PFSK-1 (cell line): ENCODE data around the gene MGMT.

Experiments
- FOXP2 ChIP-seq: optimal IDR thresholded peaks from 2 replicates; pipeline ENCODE3; 2011; ENCODE audit warnings: borderline replicate concordance, control low read depth, inconsistent platforms; ENCODE audit not compliant: insufficient read depth; ENCODE audit errors: extremely low read length, extremely low read depth
- POLR2AphosphoS5 ChIP-seq: IDR thresholded peaks from 2 replicates; pipeline ENCODE4 v1.6.1; 2012; ENCODE audit warnings: low read depth, mild to moderate bottlenecking, control low read depth, low read length, moderate library complexity
- SIN3A ChIP-seq: IDR thresholded peaks from 2 replicates; pipeline ENCODE4 v1.6.1; 2012; ENCODE audit warnings: mild to moderate bottlenecking, low read length, moderate library complexity, borderline replicate concordance; ENCODE audit not compliant: insufficient read depth
- TAF1 ChIP-seq: IDR thresholded peaks from 2 replicates; pipeline ENCODE4 v1.6.1; 2012; ENCODE audit warnings: low read length, control low read depth, borderline replicate concordance; ENCODE audit not compliant: insufficient read depth
- TF ChIP-seq, protein P1 (sequence below), 2 experiments: IDR thresholded peaks; 2 replicates each; pipeline versions ENCODE4 v1.6.1 to v1.8.0; 2011 to 2012; ENCODE audit warnings: low read depth in 2 of 2, low read length in 2 of 2, control low read depth in 1 of 2, inconsistent platforms in 1 of 2, mild to moderate bottlenecking in 1 of 2, moderate library complexity in 1 of 2; ENCODE audit not compliant: insufficient read depth in 1 of 2

The MGMT gene

DNA sequence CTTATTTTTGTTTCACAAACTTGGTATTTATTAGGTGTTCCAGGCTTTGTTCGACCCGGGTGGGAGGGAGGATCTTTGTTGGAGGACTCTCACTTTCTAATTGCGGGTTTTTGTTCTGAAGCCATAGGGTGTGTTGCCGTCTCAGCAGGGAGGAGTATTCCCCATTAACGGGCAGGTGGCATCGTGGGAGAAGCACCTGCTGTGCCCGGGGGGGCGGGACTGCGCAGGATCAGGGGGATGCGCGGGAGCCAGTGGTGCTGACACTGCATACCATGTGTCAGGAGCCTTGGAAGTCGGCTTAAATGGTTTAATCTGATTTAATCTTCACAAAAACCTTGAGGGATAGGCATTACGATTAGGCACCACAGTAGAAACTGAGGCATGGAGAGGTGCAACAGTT lies 113.0 kb downstream of the MGMT start:
- no peak for TF ChIP-seq TAF1
- TF ChIP-seq SIN3A = no peak
- no peak for TF ChIP-seq FOXP2
- TF ChIP-seq, protein P1, sequence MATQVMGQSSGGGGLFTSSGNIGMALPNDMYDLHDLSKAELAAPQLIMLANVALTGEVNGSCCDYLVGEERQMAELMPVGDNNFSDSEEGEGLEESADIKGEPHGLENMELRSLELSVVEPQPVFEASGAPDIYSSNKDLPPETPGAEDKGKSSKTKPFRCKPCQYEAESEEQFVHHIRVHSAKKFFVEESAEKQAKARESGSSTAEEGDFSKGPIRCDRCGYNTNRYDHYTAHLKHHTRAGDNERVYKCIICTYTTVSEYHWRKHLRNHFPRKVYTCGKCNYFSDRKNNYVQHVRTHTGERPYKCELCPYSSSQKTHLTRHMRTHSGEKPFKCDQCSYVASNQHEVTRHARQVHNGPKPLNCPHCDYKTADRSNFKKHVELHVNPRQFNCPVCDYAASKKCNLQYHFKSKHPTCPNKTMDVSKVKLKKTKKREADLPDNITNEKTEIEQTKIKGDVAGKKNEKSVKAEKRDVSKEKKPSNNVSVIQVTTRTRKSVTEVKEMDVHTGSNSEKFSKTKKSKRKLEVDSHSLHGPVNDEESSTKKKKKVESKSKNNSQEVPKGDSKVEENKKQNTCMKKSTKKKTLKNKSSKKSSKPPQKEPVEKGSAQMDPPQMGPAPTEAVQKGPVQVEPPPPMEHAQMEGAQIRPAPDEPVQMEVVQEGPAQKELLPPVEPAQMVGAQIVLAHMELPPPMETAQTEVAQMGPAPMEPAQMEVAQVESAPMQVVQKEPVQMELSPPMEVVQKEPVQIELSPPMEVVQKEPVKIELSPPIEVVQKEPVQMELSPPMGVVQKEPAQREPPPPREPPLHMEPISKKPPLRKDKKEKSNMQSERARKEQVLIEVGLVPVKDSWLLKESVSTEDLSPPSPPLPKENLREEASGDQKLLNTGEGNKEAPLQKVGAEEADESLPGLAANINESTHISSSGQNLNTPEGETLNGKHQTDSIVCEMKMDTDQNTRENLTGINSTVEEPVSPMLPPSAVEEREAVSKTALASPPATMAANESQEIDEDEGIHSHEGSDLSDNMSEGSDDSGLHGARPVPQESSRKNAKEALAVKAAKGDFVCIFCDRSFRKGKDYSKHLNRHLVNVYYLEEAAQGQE (IDR thresholded peaks at IDR 0.05; ENCODE audit: insufficient read depth in 1 of 2, low read depth in 2 of 2, low read length in 2 of 2) = no peak
- no peak for TF ChIP-seq POLR2AphosphoS5

DNA sequence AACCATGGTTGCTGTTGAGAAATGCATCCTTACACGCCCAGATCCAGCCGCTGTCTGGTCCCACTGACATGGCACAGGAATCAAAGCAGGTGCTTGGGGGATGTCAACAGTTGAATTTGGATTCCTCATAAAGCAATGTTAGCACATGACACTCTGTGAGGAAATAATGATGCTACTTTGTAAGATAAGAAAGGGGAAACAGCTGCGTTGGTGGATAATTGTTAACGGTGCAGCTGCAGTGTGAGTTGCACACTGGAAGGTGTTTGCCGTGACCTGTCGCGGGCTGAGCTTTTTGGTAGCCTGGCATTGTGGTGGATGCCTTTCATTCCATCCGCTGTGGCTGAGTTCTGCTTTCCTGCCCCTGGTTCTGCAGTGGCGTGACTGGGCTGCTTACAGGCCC lies 113.9 kb downstream of the MGMT start:
- TF ChIP-seq SIN3A = no peak
- TF ChIP-seq, protein P1 (IDR thresholded peaks at IDR 0.05; ENCODE audit: insufficient read depth in 1 of 2, low read depth in 2 of 2, low read length in 2 of 2) = no peak
- TF ChIP-seq TAF1 = no peak
- no peak for TF ChIP-seq FOXP2
- TF ChIP-seq POLR2AphosphoS5 = no peak

DNA sequence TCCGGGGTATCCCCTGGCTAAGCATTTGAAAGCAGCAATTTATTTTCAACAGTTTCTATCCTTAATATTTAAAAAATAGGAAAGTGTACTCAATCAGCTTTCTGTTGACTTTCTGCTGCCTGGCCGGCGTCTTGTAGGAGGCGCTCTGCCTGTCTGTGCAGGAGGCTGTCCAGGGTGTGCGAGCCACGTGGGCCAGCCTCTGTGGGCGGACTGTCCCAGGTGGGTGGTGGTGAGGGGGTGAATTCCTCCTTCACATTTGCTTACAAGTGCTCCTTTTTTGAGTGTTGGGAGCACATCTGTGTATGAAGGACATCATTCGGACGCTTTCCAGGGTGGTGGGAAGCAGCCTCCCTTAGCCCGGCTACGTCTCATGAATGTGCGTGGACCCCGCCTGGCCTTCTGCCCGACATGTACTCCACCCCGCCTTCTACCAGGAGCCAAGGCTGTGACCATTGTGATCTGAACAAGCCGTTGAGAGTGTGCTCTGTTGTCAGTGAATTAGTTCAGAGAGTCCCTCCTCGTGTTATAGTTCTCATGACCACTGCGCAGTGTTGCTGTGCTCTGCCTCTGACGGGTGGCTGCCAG lies 114.9 kb downstream of the MGMT start:
- TF ChIP-seq FOXP2 (no peak), POLR2AphosphoS5 (no peak), SIN3A (no peak), TAF1 (no peak)
- TF ChIP-seq, protein P1 (IDR thresholded peaks at IDR 0.05; ENCODE audit: insufficient read depth in 1 of 2, low read depth in 2 of 2, low read length in 2 of 2) = no peak

DNA sequence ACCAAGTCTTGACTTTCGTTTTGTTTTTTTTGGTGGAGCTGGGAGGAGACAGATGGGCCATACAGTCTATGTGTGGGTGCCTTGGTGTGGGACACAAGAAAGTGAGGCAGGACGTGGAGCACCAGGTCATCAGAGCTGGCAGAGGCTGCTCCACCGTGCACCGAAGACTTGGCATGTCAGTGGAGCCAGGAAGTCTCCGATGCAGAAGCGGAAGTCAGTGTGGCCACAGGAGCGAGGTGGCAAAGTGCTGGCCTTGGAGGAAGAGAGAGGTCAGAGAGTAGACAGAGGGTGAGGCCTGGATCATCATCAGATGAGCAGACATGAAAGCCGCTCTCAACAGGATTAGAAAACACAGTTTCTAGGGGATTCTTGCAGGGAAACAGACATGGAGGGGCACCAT lies 116.8 kb downstream of the MGMT start:
- TF ChIP-seq POLR2AphosphoS5 = no peak
- TF ChIP-seq, protein P1 (IDR thresholded peaks at IDR 0.05; ENCODE audit: insufficient read depth in 1 of 2, low read depth in 2 of 2, low read length in 2 of 2) = no peak
- no peak for TF ChIP-seq FOXP2
- TF ChIP-seq SIN3A = no peak
- TF ChIP-seq TAF1 = no peak
